HG02938 (cell line): ENCODE results near the gene NLRP3.
"Not testable (repeated sequence)": the region's sequence is repeated elsewhere in the genome, so short reads cannot be mapped to it uniquely, and the experiment has no call there.

ENCODE experiments used
- ATAC-seq: cut with Tn5 transposase; IDR thresholded peaks from one replicate; pipeline ENCODE4 v1.9.1; 2021; ENCODE audit warnings: mild to moderate bottlenecking, moderate library complexity; ENCODE audit not compliant: unreplicated experiment

NLRP3 gene

GRCh38 chr1:247468481-247469140 lies 52.6 kb downstream of the NLRP3 start:
- ATAC-seq: no peak

- no peak for ATAC-seq
Measured at GRCh38 chr1:247469141-247469535, 53.2 kb downstream of the NLRP3 start.

DNA sequence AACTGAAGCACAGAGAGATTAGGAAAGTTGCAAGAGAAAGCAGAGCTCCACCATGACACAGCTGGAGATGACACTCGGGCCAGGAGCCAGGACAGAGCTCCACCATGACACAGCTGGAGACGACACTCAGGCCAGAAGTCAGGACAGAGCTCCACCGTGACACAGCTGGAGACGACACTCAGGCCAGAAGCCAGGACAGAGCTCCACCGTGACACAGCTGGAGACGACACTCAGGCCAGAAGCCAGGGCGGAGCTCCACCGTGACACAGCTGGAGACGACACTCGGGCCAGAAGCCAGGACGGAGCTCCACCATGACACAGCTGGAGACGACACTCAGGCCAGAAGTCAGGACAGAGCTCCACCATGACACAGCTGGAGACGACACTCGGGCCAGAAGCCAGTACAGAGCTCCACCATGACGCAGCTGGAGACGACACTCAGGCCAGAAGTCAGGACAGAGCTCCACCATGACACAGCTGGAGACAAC lies 55.0 kb downstream of the NLRP3 start:
- not testable (repeated sequence) for ATAC-seq

GRCh38 chr1:247471445-247472016 lies 55.6 kb downstream of the NLRP3 start:
- ATAC-seq: no peak

DNA sequence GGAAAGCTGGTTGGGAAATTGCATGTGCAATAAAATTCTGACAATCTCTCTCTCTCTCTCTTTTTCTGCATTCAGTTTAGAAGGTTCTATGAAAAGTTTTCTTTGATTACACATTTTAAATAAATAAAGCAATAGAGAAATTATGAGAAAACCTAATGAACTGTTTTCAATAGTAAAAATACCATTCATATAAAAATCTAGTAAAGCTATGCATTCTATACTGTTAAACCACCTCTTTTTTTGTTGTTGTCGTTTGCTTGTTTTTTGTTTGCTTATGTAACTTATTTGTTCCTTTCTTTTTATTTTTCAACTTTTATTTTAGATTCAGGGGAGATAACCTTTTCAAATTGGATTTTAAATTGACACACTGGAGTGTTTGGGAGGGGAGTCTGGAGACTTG lies 56.1 kb downstream of the NLRP3 start:
- no peak for ATAC-seq

DNA sequence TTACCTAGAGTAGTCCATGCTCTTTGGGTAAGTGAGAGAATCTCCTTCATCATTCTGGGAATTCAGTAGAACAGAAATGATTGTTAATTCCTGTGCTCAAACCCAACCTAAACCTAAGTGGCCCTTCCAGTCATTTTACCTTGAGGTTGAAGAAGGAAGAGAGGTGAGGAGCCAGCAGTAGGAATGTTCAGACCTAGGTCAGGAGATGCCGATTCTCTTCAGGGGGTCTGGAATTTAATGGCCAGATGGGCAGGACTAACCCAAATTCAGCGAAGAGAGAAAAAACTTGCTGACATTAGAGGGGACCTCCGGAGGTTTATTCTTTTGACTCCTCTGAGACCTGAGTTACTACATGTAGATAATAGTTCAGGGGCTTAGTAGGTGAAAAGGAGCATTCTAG lies 58.4 kb downstream of the NLRP3 start:
- no peak for ATAC-seq

GRCh38 chr1:247475793-247476192 lies 59.8 kb downstream of the NLRP3 start:
- no peak for ATAC-seq

- not testable (repeated sequence) for ATAC-seq
Measured at GRCh38 chr1:247476328-247477058, 60.5 kb downstream of the NLRP3 start.

DNA sequence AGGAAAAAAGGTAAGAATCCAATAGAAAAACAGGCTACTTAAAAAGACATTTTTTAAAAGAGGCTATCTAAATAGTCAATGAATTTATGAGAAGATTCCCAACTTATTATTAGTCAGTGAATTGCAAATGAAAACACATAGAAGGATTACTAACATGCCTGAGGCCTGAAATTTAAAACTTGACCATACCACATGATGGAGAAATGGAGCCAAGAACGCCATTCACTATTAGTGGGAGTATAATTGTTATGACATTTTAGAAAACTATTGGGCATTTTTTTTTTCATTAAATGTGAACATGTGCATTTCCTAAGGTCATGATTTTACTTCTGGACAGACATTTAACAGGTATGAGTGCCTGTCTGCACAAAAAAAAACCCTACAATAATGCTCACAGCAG lies 66.8 kb downstream of the NLRP3 start:
- no peak for ATAC-seq

DNA sequence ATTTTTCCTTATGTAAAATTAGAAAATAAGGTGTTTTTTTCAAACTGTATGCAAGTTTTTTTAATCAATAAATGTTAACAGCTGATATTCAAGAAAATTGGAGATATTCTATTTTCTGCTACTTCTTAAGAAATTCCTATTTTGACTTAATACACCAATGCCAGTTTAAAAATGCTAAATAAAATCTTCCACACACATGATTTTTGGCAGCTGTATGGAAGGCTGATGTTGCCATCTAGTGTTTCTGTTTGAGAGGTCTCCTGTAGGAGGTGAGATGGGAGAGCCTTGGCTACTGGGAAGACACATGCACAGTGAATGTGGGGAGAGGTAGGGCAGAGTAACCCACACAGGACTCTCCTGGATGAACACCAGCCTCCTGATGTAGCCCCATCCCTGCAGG lies 71.1 kb downstream of the NLRP3 start:
- no peak for ATAC-seq

- no peak for ATAC-seq
Measured at GRCh38 chr1:247491328-247491727, 75.4 kb downstream of the NLRP3 start.

- ATAC-seq: no peak
Measured at GRCh38 chr1:247493106-247493505, 77.1 kb downstream of the NLRP3 start.

DNA sequence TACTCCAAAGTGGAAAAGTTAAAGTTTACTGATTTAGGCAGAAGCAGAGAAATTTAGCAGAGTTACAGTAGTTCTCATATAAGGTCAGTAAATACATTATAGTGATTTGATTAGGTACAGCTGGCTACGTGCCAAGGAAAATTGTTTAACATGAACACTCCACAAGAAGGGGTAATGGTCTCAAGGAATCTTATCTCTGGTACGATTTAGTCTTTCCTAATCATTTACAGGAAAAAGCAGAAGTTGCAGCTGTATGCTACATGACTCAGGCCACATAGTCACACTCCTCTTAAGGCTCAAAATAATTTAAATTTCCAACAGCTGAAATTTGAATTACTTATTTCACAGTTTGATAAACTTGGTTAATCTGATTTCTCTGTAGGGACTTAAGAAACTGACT lies 78.8 kb downstream of the NLRP3 start:
- peak; percentile 66 for ATAC-seq

DNA sequence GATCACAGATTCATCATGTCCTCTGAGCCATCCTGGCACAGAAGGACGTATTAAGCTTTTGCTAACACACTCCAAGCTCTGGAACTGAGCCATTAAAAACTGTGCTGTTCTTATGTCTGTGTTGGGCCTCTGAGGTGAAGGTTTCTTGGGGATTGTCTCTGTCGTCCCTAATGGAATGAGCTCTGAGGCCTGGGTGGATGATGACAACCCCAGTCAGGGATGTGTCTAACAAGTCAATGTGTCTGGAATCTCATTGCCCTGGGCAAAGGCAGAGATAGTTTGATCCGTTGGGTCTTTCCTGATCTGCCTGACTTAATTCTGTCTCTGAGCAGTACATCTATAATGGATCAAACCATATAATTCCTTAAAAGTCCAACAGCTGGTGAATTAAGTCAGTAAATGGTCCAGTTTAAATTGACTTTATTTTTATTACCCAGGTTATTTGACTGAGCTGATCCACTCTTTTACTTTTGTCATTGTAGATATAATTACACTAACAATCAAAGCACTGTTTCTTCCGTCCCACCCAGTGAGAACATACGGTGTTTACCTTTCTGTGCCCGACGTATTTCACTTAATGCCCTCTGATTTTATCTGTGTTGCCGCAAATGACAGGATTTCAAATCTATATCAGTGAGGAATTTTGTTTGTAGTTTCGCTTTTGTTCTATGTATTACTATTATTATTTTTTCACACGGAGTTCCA lies 80.8 kb downstream of the NLRP3 start:
- ATAC-seq: no peak
